CD4-positive, alpha-beta T cell treated with Interleukin-17A for 1 hour (primary cell): ENCODE data around the gene BBS12.
A peak's percentile ranks its signal among the peaks of the same experiment; 100 is the strongest.

ENCODE experiments used
- DNase-seq: peaks from one replicate; pipeline ENCODE4 v3.0.0-alpha.2; 2020

The BBS12 gene

GRCh38 chr4:122716825-122717448, 15.6 kb upstream of the BBS12 start:
- peak; percentile 76 for DNase-seq

GRCh38 chr4:122718281-122718680, 14.2 kb upstream of the BBS12 start:
- DNase-seq: no peak

- DNase-seq: no peak
Observed at GRCh38 chr4:122722256-122722655, 10.2 kb upstream of the BBS12 start.

GRCh38 chr4:122728856-122729255, 3.6 kb upstream of the BBS12 start:
- no peak for DNase-seq

GRCh38 chr4:122731676-122732075, 828 bp upstream of the BBS12 start:
- DNase-seq: no peak

- DNase-seq: no peak
Observed at GRCh38 chr4:122733787-122734120, 1.2 kb downstream of the BBS12 start.

- DNase-seq: no peak
Observed at GRCh38 chr4:122739174-122739573, 6.7 kb downstream of the BBS12 start.

GRCh38 chr4:122742933-122743829, 10.7 kb downstream of the BBS12 start:
- no peak for DNase-seq

GRCh38 chr4:122744229-122744628, 11.7 kb downstream of the BBS12 start:
- no peak for DNase-seq

GRCh38 chr4:122746485-122746965, 14.0 kb downstream of the BBS12 start:
- no peak for DNase-seq

GRCh38 chr4:122747068-122747467, 14.6 kb downstream of the BBS12 start:
- no peak for DNase-seq

GRCh38 chr4:122747883-122748282, 15.4 kb downstream of the BBS12 start:
- DNase-seq: no peak

GRCh38 chr4:122749704-122750454, 17.4 kb downstream of the BBS12 start:
- DNase-seq: no peak

- no peak for DNase-seq
Observed at GRCh38 chr4:122755675-122756074, 23.2 kb downstream of the BBS12 start.

- peak; percentile 47 for DNase-seq
Observed at GRCh38 chr4:122758033-122758432, 25.5 kb downstream of the BBS12 start.

GRCh38 chr4:122759639-122760310, 27.3 kb downstream of the BBS12 start:
- DNase-seq: no peak

- DNase-seq: peak; percentile 60
Observed at GRCh38 chr4:122762520-122762919, 30.0 kb downstream of the BBS12 start.

GRCh38 chr4:122762966-122763716, 30.6 kb downstream of the BBS12 start:
- no peak for DNase-seq

GRCh38 chr4:122764071-122764820, 31.7 kb downstream of the BBS12 start:
- no peak for DNase-seq

- no peak for DNase-seq
Observed at GRCh38 chr4:122764821-122765215, 32.3 kb downstream of the BBS12 start.

- no peak for DNase-seq
Observed at GRCh38 chr4:122765692-122766352, 33.3 kb downstream of the BBS12 start.
